SU-DHL-6 (cell line): ENCODE data around the gene B4GALT3.

ENCODE experiments used
- H2AFZ ChIP-seq: fragments of 200-600 bp; sonication (generic); 2 replicates; pipeline ENCODE4 v1.6.1; 2014; ENCODE audit warnings: low read depth, mild to moderate bottlenecking, moderate library complexity, mixed read lengths, antibody characterized with exemption, low read length; ENCODE audit not compliant: severe bottlenecking
- H3F3A ChIP-seq: fragments of 200-600 bp; shearing (Covaris generic); 2 replicates; pipeline ENCODE4 v1.6.0; 2016; ENCODE audit warnings: antibody characterized with exemption, mild to moderate bottlenecking; ENCODE audit not compliant: insufficient read depth
- H3K27ac ChIP-seq: fragments of 200-600 bp; sonication (generic); 2 replicates; pipeline ENCODE4 v1.5.1; 2016; ENCODE audit warnings: low read depth, mild to moderate bottlenecking, low read length, moderate library complexity, mixed read lengths
- H3K27me3 ChIP-seq: fragments of 200-600 bp; sonication (generic), shearing (Covaris generic); 2 replicates; pipeline ENCODE4 v1.6.0; 2014; ENCODE audit warnings: mild to moderate bottlenecking, low read length
- H3K36me3 ChIP-seq: fragments of 200-600 bp; sonication (generic); 2 replicates; pipeline ENCODE4 v1.6.1; 2014; ENCODE audit warnings: mild to moderate bottlenecking, low read length, mixed read lengths
- H3K4me2 ChIP-seq: fragments of 300-600, 200-600 bp; shearing (Covaris generic), sonication (generic); 2 replicates; pipeline ENCODE4 v1.6.0; 2014; ENCODE audit warnings: low read length, low read depth, mild to moderate bottlenecking; ENCODE audit not compliant: poor library complexity, severe bottlenecking
- H3K4me3 ChIP-seq: fragments of 200-600 bp; sonication (generic); 2 replicates; pipeline ENCODE4 v1.5.1; 2014; ENCODE audit warnings: antibody characterized with exemption, low read length, mild to moderate bottlenecking, mixed read lengths; ENCODE audit not compliant: insufficient read depth, poor library complexity, severe bottlenecking
- H3K79me2 ChIP-seq: fragments of 200-600 bp; sonication (generic); 2 replicates; pipeline ENCODE4 v1.6.1; 2014; ENCODE audit warnings: mild to moderate bottlenecking, low read length, moderate library complexity; ENCODE audit not compliant: insufficient read depth
- H3K9ac ChIP-seq: fragments of 200-600 bp; sonication (generic); 2 replicates; pipeline ENCODE4 v1.7.0; 2014; ENCODE audit warnings: mild to moderate bottlenecking, low read length
- H3K9me2 ChIP-seq: fragments of 200-600 bp; sonication (generic); replicated peaks from 2 replicates; pipeline ENCODE4 v1.6.1; 2014; ENCODE audit warnings: low read length; ENCODE audit not compliant: insufficient read depth
- H3K9me3 ChIP-seq: fragments of 200-600 bp; sonication (generic); 2 replicates; pipeline ENCODE4 v1.6.1; 2014; ENCODE audit warnings: low read length, mixed read lengths; ENCODE audit not compliant: insufficient read depth
- H4K20me1 ChIP-seq: fragments of 200-600 bp; sonication (generic); 2 replicates; pipeline ENCODE4 v1.6.1; 2014; ENCODE audit warnings: low read depth, mild to moderate bottlenecking, antibody characterized with exemption, low read length, moderate library complexity, mixed read lengths
- EZH2phosphoT487 ChIP-seq: fragments of 200-600 bp; sonication (generic), shearing (Covaris generic); conservative IDR thresholded peaks from 2 replicates; pipeline ENCODE4 v1.6.1; 2018; ENCODE audit warnings: mild to moderate bottlenecking, antibody characterized with exemption, low read length, moderate library complexity, mixed read lengths
- TF ChIP-seq, protein P1 (sequence below): fragments of 200-600 bp; sonication (generic); IDR thresholded peaks from one replicate; pipeline ENCODE4 v1.5.1; 2017; ENCODE audit warnings: antibody characterized with exemption, mild to moderate bottlenecking, low read length, moderate library complexity; ENCODE audit not compliant: insufficient read depth, poor library complexity, severe bottlenecking

The B4GALT3 gene

DNA sequence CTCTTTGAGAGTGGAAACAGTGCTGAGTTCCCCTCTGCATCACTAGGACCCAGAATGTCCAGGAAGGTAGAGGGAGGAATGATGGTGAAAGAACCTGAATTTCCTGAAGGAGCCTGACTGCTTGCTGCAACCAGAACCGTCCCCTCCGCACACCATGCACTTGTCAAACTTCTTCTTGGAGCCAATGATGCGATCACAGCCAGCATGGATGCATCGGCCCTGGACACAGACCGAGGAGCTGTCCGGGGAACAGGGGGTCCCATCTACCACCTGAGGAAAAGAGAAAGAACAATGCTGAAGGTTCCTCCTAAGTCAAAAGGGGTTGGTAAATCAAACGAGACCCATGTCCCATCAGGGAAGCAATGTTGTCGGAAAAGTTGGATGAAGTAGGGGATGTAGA is 14.7 kb upstream of the B4GALT3 start:
- no peaks in the 10 kb centered on the region for H3K27me3 ChIP-seq
- no peak overlapping the region for H2AFZ ChIP-seq
- no peaks in the 10 kb centered on the region for H3K36me3 ChIP-seq
- H3K27ac ChIP-seq, result no peak overlapping the region
- H3K9ac ChIP-seq, result no peak overlapping the region
- H3K4me2 ChIP-seq, result no peak overlapping the region
- TF ChIP-seq, protein P1, sequence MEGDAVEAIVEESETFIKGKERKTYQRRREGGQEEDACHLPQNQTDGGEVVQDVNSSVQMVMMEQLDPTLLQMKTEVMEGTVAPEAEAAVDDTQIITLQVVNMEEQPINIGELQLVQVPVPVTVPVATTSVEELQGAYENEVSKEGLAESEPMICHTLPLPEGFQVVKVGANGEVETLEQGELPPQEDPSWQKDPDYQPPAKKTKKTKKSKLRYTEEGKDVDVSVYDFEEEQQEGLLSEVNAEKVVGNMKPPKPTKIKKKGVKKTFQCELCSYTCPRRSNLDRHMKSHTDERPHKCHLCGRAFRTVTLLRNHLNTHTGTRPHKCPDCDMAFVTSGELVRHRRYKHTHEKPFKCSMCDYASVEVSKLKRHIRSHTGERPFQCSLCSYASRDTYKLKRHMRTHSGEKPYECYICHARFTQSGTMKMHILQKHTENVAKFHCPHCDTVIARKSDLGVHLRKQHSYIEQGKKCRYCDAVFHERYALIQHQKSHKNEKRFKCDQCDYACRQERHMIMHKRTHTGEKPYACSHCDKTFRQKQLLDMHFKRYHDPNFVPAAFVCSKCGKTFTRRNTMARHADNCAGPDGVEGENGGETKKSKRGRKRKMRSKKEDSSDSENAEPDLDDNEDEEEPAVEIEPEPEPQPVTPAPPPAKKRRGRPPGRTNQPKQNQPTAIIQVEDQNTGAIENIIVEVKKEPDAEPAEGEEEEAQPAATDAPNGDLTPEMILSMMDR, result no peak
- TF ChIP-seq EZH2phosphoT487, result no peak
- H3K4me3 ChIP-seq, result no peak overlapping the region
- no peaks in the 10 kb centered on the region for H3K79me2 ChIP-seq
- H3K9me3 ChIP-seq, result no peaks in the 10 kb centered on the region
- H3K9me2 ChIP-seq, result no peaks in the 10 kb centered on the region
- H3F3A ChIP-seq, result no peaks in the 10 kb centered on the region
- no peaks in the 10 kb centered on the region for H4K20me1 ChIP-seq

DNA sequence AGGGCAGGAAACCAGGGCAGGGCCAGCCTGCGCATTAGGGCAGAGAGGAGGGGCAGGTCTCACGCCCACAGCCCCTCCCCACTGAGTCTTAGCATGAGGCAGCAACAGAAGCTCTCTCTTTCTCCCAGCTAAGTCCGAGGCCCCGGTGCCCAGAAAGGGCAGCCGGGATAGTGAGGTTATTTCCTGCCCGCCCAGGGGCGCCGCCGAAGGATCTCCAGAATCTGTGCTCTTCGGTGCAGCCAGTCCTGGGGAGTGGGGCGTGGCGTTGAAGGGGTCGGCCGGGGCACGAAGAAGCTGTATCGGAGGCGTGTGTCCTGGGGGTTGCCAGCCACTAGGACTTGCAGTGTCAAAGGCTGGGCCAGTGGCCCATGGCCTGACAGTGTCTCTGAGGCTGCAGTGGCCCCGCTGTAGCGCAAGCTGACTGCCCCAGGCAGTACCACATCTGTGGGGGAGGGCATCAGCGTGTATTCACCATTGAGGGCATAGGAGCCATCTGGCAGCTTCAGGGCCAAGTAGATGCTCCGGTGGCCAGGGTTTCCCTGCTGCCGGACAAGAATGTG is 13.7 kb upstream of the B4GALT3 start:
- Histone ChIP-seq H3K9me2 (no peaks in the 10 kb centered on the region), H3K9ac (no peak overlapping the region), H2AFZ (no peak overlapping the region), H3F3A (no peaks in the 10 kb centered on the region), H3K79me2 (no peaks in the 10 kb centered on the region), H3K4me2 (no peak overlapping the region), H3K36me3 (no peaks in the 10 kb centered on the region), H3K9me3 (no peaks in the 10 kb centered on the region), H3K4me3 (no peak overlapping the region), H3K27ac (no peak overlapping the region), H4K20me1 (no peaks in the 10 kb centered on the region), H3K27me3 (no peaks in the 10 kb centered on the region)
- TF ChIP-seq EZH2phosphoT487, result no peak
- TF ChIP-seq, protein P1, result no peak

DNA sequence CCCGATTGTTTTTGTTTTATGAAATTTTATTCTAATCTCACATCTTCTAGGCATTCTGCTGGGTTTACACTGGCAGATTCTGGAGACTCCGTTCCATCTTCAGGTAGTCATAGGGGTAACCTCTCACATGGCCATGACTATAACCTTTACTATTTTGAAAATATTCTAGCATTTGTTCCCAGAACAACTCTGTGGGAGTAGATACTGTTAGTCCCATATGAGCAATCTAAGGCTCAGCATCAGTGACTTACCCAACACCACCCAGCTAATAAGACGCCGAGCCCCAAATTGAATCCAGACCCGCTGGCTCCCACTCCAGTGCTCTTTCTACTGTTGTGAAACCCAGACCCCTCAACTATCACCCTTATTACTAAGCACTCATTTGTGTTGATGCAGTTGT is 11.7 kb upstream of the B4GALT3 start:
- Histone ChIP-seq H3K4me2 (no peak overlapping the region), H3K9me3 (no peaks in the 10 kb centered on the region), H3K27me3 (no peaks in the 10 kb centered on the region), H4K20me1 (no peaks in the 10 kb centered on the region), H3K36me3 (no peaks in the 10 kb centered on the region), H3K4me3 (no peak overlapping the region), H3K79me2 (no peaks in the 10 kb centered on the region), H2AFZ (no peak overlapping the region), H3F3A (peaks cover 4% of the 10 kb centered on the region; the same call in 1 of the 2 replicates), H3K27ac (no peak overlapping the region), H3K9me2 (no peaks in the 10 kb centered on the region), H3K9ac (no peak overlapping the region)
- TF ChIP-seq, protein P1, result no peak
- no peak for TF ChIP-seq EZH2phosphoT487

DNA sequence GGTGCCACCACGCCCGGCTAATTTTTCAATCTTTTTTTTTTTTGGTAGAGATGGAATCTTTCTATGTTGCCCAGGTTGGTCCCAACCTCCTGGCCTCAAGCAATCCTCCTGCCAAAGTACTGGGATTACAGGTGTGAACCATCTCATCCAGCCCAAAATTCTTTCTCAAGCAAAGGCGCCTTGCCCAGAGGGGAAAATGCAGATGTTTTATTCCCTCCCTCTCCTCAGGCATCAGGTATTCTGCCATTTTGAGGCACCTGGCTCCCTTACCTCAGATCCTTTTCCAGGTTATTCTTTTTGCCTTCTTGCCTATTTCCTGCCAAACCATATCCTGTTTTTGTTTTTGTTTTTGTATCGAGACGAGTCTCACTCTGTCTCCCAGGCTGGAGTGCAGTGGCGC is 11.1 kb upstream of the B4GALT3 start:
- Histone ChIP-seq H2AFZ (no peak overlapping the region), H3K36me3 (no peaks in the 10 kb centered on the region), H3K79me2 (no peaks in the 10 kb centered on the region), H4K20me1 (no peaks in the 10 kb centered on the region), H3K27me3 (no peaks in the 10 kb centered on the region), H3F3A (peaks cover 4% of the 10 kb centered on the region; the same call in 1 of the 2 replicates), H3K9me2 (no peaks in the 10 kb centered on the region), H3K9me3 (no peaks in the 10 kb centered on the region), H3K27ac (no peak overlapping the region), H3K4me3 (no peak overlapping the region), H3K9ac (no peak overlapping the region), H3K4me2 (no peak overlapping the region)
- TF ChIP-seq, protein P1, result no peak
- TF ChIP-seq EZH2phosphoT487, result no peak
